Bronchial epithelial cell (primary cell): Measurements from ENCODE around the gene ENOX2. TPM values are rescaled to one million over a fixed set of nuclear protein-coding genes. Genes with fewer than 3 reads are reported as not detected.
A peak's percentile ranks its signal among the peaks of the same experiment; 100 is the strongest.

Experiments
- DNase-seq: peaks from one replicate; pipeline ENCODE4 v3.0.0-alpha.2; 2010; ENCODE audit warnings: low read depth
- FAIRE-seq: peaks from 2 replicates; lab custom pipeline; 2011; peaks lifted over from hg19 to GRCh38; lab: Jason Lieb, UNC
- H3K27me3 ChIP-seq: 2 replicates; pipeline ENCODE4 v1.5.1; 2011; ENCODE audit warnings: low read length; ENCODE audit not compliant: control insufficient read depth, insufficient read depth
- H3K36me3 ChIP-seq: 2 replicates; pipeline ENCODE4 v1.5.1; 2011; ENCODE audit warnings: low read length; ENCODE audit not compliant: control insufficient read depth, insufficient read depth
- H3K4me3 ChIP-seq: 2 replicates; pipeline ENCODE4 v1.5.1; 2011; ENCODE audit warnings: mild to moderate bottlenecking, low read depth, low read length, control low read depth
- CTCF ChIP-seq: IDR thresholded peaks from 2 replicates; pipeline ENCODE4 v1.5.1; 2011; ENCODE audit warnings: mild to moderate bottlenecking, moderate library complexity, low read length, control low read depth, inconsistent platforms; ENCODE audit not compliant: insufficient read depth, severe bottlenecking
- total RNA-seq: library from RNA; depleted of rRNA; stranded (reverse); fragments of >200 nt; gene quantifications from 2 replicates; pipeline ENCODE4 v1.2.1, GENCODE V29; 2014

ENOX2 gene
- total RNA-seq, 1 donor from 2014 or later, result 13.2 TPM

- FAIRE-seq (no peak), DNase-seq (no peak)
- Histone ChIP-seq H3K27me3 (no peaks in the 10 kb centered on the region), H3K36me3 (no peaks in the 10 kb centered on the region), H3K4me3 (no peak overlapping the region)
- no peak for TF ChIP-seq CTCF
These were observed 197.4 kb downstream of the ENOX2 start for GRCh38 chrX:130705591-130705990.

- DNase-seq, result peak; percentile 25
- FAIRE-seq, result no peak
- H3K4me3 ChIP-seq, result no peak overlapping the region
- no peaks in the 10 kb centered on the region for H3K27me3 ChIP-seq
- no peaks in the 10 kb centered on the region for H3K36me3 ChIP-seq
- TF ChIP-seq CTCF, result no peak
These were observed 198.7 kb downstream of the ENOX2 start for GRCh38 chrX:130704053-130705038.

- Histone ChIP-seq H3K36me3 (no peaks in the 10 kb centered on the region), H3K27me3 (no peaks in the 10 kb centered on the region), H3K4me3 (no peak overlapping the region)
- no peak for FAIRE-seq
- no peak for DNase-seq
- no peak for TF ChIP-seq CTCF
These were observed 199.9 kb downstream of the ENOX2 start for GRCh38 chrX:130702867-130703707.

- no peaks in the 10 kb centered on the region for H3K27me3 ChIP-seq
- DNase-seq (no peak), FAIRE-seq (no peak)
- no peaks in the 10 kb centered on the region for H3K36me3 ChIP-seq
- H3K4me3 ChIP-seq, result no peak overlapping the region
- no peak for TF ChIP-seq CTCF
These were observed 202.4 kb downstream of the ENOX2 start for GRCh38 chrX:130700629-130701028.

- TF ChIP-seq CTCF, result no peak
- Histone ChIP-seq H3K4me3 (no peak overlapping the region), H3K36me3 (no peaks in the 10 kb centered on the region), H3K27me3 (no peaks in the 10 kb centered on the region)
- no peak for DNase-seq
- FAIRE-seq, result no peak
These were observed 203.4 kb downstream of the ENOX2 start for GRCh38 chrX:130699618-130700017.
